ENCODE data around the gene PTPRS. TPM values are rescaled to one million over a fixed set of nuclear protein-coding genes. Genes with fewer than 3 reads are reported as not detected.
A peak's percentile ranks its signal among the peaks of the same experiment; 100 is the strongest.

The PTPRS gene
- total and polyA plus RNA-seq, 2 of the 8 experiments (the other 6 are each of a cell fraction or from before 2014, with no cell fraction given): 96.8 to 223 TPM

DNA sequence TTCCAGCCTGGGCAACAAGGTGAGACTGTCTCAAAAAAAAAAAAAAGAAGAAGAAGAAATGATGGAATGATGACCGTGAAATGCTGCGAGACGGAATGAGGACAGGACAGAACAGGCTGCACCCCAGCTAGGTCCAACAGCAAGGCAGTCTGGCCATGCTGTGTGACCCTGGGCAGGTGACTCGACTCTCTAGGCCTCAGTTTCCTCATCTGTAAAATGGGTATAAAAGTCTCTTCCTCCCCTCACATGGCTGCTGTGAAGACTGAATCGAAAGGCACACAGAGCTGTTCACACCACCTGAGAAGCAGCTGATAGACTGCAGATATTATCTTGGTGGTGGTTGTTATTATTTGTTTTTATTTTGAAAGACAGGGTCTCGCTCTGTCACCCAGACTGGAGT is 22.3 kb downstream of the PTPRS start (continued):
- TF ChIP-seq, protein P1, sequence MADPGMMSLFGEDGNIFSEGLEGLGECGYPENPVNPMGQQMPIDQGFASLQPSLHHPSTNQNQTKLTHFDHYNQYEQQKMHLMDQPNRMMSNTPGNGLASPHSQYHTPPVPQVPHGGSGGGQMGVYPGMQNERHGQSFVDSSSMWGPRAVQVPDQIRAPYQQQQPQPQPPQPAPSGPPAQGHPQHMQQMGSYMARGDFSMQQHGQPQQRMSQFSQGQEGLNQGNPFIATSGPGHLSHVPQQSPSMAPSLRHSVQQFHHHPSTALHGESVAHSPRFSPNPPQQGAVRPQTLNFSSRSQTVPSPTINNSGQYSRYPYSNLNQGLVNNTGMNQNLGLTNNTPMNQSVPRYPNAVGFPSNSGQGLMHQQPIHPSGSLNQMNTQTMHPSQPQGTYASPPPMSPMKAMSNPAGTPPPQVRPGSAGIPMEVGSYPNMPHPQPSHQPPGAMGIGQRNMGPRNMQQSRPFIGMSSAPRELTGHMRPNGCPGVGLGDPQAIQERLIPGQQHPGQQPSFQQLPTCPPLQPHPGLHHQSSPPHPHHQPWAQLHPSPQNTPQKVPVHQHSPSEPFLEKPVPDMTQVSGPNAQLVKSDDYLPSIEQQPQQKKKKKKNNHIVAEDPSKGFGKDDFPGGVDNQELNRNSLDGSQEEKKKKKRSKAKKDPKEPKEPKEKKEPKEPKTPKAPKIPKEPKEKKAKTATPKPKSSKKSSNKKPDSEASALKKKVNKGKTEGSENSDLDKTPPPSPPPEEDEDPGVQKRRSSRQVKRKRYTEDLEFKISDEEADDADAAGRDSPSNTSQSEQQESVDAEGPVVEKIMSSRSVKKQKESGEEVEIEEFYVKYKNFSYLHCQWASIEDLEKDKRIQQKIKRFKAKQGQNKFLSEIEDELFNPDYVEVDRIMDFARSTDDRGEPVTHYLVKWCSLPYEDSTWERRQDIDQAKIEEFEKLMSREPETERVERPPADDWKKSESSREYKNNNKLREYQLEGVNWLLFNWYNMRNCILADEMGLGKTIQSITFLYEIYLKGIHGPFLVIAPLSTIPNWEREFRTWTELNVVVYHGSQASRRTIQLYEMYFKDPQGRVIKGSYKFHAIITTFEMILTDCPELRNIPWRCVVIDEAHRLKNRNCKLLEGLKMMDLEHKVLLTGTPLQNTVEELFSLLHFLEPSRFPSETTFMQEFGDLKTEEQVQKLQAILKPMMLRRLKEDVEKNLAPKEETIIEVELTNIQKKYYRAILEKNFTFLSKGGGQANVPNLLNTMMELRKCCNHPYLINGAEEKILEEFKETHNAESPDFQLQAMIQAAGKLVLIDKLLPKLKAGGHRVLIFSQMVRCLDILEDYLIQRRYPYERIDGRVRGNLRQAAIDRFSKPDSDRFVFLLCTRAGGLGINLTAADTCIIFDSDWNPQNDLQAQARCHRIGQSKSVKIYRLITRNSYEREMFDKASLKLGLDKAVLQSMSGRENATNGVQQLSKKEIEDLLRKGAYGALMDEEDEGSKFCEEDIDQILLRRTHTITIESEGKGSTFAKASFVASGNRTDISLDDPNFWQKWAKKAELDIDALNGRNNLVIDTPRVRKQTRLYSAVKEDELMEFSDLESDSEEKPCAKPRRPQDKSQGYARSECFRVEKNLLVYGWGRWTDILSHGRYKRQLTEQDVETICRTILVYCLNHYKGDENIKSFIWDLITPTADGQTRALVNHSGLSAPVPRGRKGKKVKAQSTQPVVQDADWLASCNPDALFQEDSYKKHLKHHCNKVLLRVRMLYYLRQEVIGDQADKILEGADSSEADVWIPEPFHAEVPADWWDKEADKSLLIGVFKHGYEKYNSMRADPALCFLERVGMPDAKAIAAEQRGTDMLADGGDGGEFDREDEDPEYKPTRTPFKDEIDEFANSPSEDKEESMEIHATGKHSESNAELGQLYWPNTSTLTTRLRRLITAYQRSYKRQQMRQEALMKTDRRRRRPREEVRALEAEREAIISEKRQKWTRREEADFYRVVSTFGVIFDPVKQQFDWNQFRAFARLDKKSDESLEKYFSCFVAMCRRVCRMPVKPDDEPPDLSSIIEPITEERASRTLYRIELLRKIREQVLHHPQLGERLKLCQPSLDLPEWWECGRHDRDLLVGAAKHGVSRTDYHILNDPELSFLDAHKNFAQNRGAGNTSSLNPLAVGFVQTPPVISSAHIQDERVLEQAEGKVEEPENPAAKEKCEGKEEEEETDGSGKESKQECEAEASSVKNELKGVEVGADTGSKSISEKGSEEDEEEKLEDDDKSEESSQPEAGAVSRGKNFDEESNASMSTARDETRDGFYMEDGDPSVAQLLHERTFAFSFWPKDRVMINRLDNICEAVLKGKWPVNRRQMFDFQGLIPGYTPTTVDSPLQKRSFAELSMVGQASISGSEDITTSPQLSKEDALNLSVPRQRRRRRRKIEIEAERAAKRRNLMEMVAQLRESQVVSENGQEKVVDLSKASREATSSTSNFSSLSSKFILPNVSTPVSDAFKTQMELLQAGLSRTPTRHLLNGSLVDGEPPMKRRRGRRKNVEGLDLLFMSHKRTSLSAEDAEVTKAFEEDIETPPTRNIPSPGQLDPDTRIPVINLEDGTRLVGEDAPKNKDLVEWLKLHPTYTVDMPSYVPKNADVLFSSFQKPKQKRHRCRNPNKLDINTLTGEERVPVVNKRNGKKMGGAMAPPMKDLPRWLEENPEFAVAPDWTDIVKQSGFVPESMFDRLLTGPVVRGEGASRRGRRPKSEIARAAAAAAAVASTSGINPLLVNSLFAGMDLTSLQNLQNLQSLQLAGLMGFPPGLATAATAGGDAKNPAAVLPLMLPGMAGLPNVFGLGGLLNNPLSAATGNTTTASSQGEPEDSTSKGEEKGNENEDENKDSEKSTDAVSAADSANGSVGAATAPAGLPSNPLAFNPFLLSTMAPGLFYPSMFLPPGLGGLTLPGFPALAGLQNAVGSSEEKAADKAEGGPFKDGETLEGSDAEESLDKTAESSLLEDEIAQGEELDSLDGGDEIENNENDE (IDR thresholded peaks at IDR 0.05; ENCODE audit: insufficient replicate concordance, low read length): no peak
- TF ChIP-seq CHD2 (IDR thresholded peaks at IDR 0.05; ENCODE audit: low read length): no peak
- peak; percentile 50; the same call in 1 of the 2 replicates for TF ChIP-seq KDM1A (IDR thresholded peaks at IDR 0.05; ENCODE audit: borderline replicate concordance, low read length)
- no peak for TF ChIP-seq CHD1 (IDR thresholded peaks at IDR 0.05; ENCODE audit: low read depth, low read length)
- no peak for TF ChIP-seq TBP (IDR thresholded peaks at IDR 0.05; ENCODE audit: low read depth, low read length)
- TF ChIP-seq RNF2 (IDR thresholded peaks at IDR 0.05; ENCODE audit: borderline replicate concordance, low read depth, low read length, missing control alignments, poor library complexity, severe bottlenecking): no peak
- no peak for TF ChIP-seq BACH1 (IDR thresholded peaks at IDR 0.05; ENCODE audit: low read length)
- TF ChIP-seq SAP30 (IDR thresholded peaks at IDR 0.05; ENCODE audit: insufficient read depth, insufficient replicate concordance, low read length): no peak

All from H1 (cell line).